GM12878 (cell line): ENCODE data around the gene TFRC. TPM values are rescaled to one million over a fixed set of nuclear protein-coding genes. Genes with fewer than 3 reads are reported as not detected.

Experiments
- ATAC-seq: fragments of 200-7000 bp; cut with Tn5 transposase; 3 replicates; pipeline ENCODE4 v1.9.1; 2020; ENCODE audit warnings: mild to moderate bottlenecking, moderate library complexity
- BruUV-seq: library from RNA; stranded (reverse); fragments of 400-500 nt; replicated peaks from 2 replicates; lab custom pipeline; 2021; lab: Mats Ljungman, UMichigan
- CTCF ChIA-PET: fragments of 300-600 bp; sonication (Branson Sonifier 250); formaldehyde crosslinking; extraction: SDS; loops from one replicate; lab custom pipeline; 2021; ENCODE audit warnings: inconsistent platforms; lab: Yijun Ruan, JAX
- POLR2A ChIA-PET: fragments of 350-600 bp; formaldehyde crosslinking; extraction: SDS; loops from one replicate; lab custom pipeline; 2021; ENCODE audit warnings: inconsistent platforms; lab: Charles Lee
- RAD21 ChIA-PET: fragments of 300-600 bp; sonication (Branson Sonifier 250); formaldehyde crosslinking; loops from one replicate; lab custom pipeline; 2023; ENCODE audit warnings: antibody characterized with exemption; ENCODE audit not compliant: unreplicated experiment; lab: Charles Lee
- SMC1A ChIA-PET: fragments of 300-600 bp; sonication (Branson Sonifier 250); formaldehyde crosslinking; loops from one replicate; lab custom pipeline; 2023; ENCODE audit not compliant: unreplicated experiment, uncharacterized antibody; lab: Charles Lee
- DNase-seq: peaks from one replicate; pipeline ENCODE4 v3.0.0-alpha.2; 2011; ENCODE audit warnings: low read depth, low spot score
- FAIRE-seq: peaks from 3 replicates; lab custom pipeline; 2011; peaks lifted over from hg19 to GRCh38; lab: Jason Lieb, UNC
- H2AFZ ChIP-seq: 2 replicates; pipeline ENCODE4 v1.6.0; 2011; ENCODE audit warnings: low read depth, low read length, control low read depth; ENCODE audit not compliant: control insufficient read depth
- H3K27ac ChIP-seq: 2 replicates; pipeline ENCODE4 v1.5.1; 2011; ENCODE audit warnings: control low read depth; ENCODE audit not compliant: control insufficient read depth, insufficient read depth
- H3K27me3 ChIP-seq, 2 experiments: replicated peaks in 1 of 2; 2 replicates each; pipeline versions ENCODE4 v1.6.0 to v1.6.1; 2011; ENCODE audit warnings: low read length in 1 of 2; ENCODE audit not compliant: control insufficient read depth in 2 of 2, insufficient read depth in 2 of 2
- H3K36me3 ChIP-seq, 2 experiments: 2 replicates each; pipeline ENCODE4 v1.5.1; 2011; ENCODE audit warnings: low read length in 1 of 2; ENCODE audit not compliant: control insufficient read depth in 2 of 2, insufficient read depth in 2 of 2
- H3K4me1 ChIP-seq: 2 replicates; pipeline ENCODE4 v1.6.1; 2011; ENCODE audit warnings: mild to moderate bottlenecking, low read length, moderate library complexity, mixed read lengths; ENCODE audit not compliant: control insufficient read depth, insufficient read depth
- H3K4me2 ChIP-seq: 2 replicates; pipeline ENCODE4 v1.6.0; 2011; ENCODE audit warnings: control low read depth; ENCODE audit not compliant: control insufficient read depth, insufficient read depth
- H3K4me3 ChIP-seq: fragments of 200-600 bp; sonication (generic); 2 replicates; pipeline ENCODE4 v1.5.1; 2016
- H3K79me2 ChIP-seq: 2 replicates; pipeline ENCODE4 v1.6.0; 2011; ENCODE audit warnings: low read length; ENCODE audit not compliant: control insufficient read depth, insufficient read depth
- H3K9ac ChIP-seq: 2 replicates; pipeline ENCODE4 v1.8.0; 2011; ENCODE audit warnings: low read length, control low read depth, mixed read lengths; ENCODE audit not compliant: control insufficient read depth, insufficient read depth
- H3K9me3 ChIP-seq: replicated peaks from 3 replicates; pipeline ENCODE4 v1.5.1; 2011; ENCODE audit warnings: mild to moderate bottlenecking, low read length; ENCODE audit not compliant: control insufficient read depth, insufficient read depth
- H4K20me1 ChIP-seq: 2 replicates; pipeline ENCODE4 v1.6.0; 2011; ENCODE audit not compliant: control insufficient read depth, insufficient read depth
- BACH1 ChIP-seq: fragments of 450-650 bp; IDR thresholded peaks from 2 replicates; pipeline ENCODE4 v1.6.1; 2017; ENCODE audit warnings: mild to moderate bottlenecking, borderline replicate concordance
- GABPA ChIP-seq: IDR thresholded peaks from 2 replicates; pipeline ENCODE4 v1.6.1; 2014; ENCODE audit warnings: antibody characterized with exemption, low read depth, mild to moderate bottlenecking, inconsistent platforms
- HDAC6 ChIP-seq: fragments of 200-600 bp; sonication (generic); IDR thresholded peaks from one replicate; pipeline ENCODE4 v1.8.0; 2017; ENCODE audit warnings: antibody characterized with exemption; ENCODE audit not compliant: unreplicated experiment
- HDGF ChIP-seq: fragments of 450-650 bp; IDR thresholded peaks from 2 replicates; pipeline ENCODE4 v1.6.1; 2016; ENCODE audit warnings: antibody characterized with exemption
- IKZF1 ChIP-seq: fragments of 450-650 bp; conservative IDR thresholded peaks from 2 replicates; pipeline ENCODE4 v1.6.1; 2017; ENCODE audit warnings: antibody characterized with exemption, mild to moderate bottlenecking
- JUNB ChIP-seq: IDR thresholded peaks from 2 replicates; pipeline ENCODE4 v1.6.1; 2016; ENCODE audit warnings: antibody characterized with exemption, mild to moderate bottlenecking
- MEF2B ChIP-seq: fragments of 450-650 bp; IDR thresholded peaks from 2 replicates; pipeline ENCODE4 v1.6.1; 2018; ENCODE audit warnings: mild to moderate bottlenecking, moderate library complexity; ENCODE audit not compliant: partially characterized antibody, poor library complexity, severe bottlenecking
- MTA2 ChIP-seq: fragments of 450-650 bp; IDR thresholded peaks from 2 replicates; pipeline ENCODE4 v1.6.1; 2016; ENCODE audit warnings: low read depth, mild to moderate bottlenecking, moderate library complexity
- NR2C1 ChIP-seq: fragments of 450-650 bp; IDR thresholded peaks from 2 replicates; pipeline ENCODE4 v1.6.1; 2017; ENCODE audit warnings: antibody characterized with exemption, mild to moderate bottlenecking, moderate library complexity
- YY1 ChIP-seq: IDR thresholded peaks from 2 replicates; pipeline ENCODE4 v1.6.1; 2011; ENCODE audit warnings: low read depth, mild to moderate bottlenecking, low read length
- ZNF207 ChIP-seq: fragments of 450-650 bp; IDR thresholded peaks from 2 replicates; pipeline ENCODE4 v1.6.1; 2014; ENCODE audit warnings: antibody characterized with exemption, mild to moderate bottlenecking, borderline replicate concordance
- ZNF274 ChIP-seq: IDR thresholded peaks from one replicate; pipeline ENCODE4 v1.8.0; 2011; ENCODE audit not compliant: insufficient read length, insufficient read depth
- ZNF687 ChIP-seq: fragments of 450-650 bp; IDR thresholded peaks from 2 replicates; pipeline ENCODE4 v1.6.1; 2017; ENCODE audit warnings: mild to moderate bottlenecking, moderate library complexity
- WGBS: methylation state at CpG from one replicate; pipeline ENCODE4 v1.1.6; 2016; ENCODE audit warnings: low lambda C conversion rate; ENCODE audit not compliant: insufficient replicate concordance, insufficient coverage; ENCODE audit errors: missing lambda C conversion rate; 5-methylcytosine and 5-hydroxymethylcytosine counted together
- in situ Hi-C: fragments of 300-500 bp; cut with MboI; formaldehyde crosslinking; loops from 9 replicates; pipeline ENCODE4 v1.14.3; 2018; ENCODE audit warnings: mixed read lengths
- intact Hi-C: fragments of 100-400 bp; cut with micrococcal nuclease; formaldehyde crosslinking; loops from one replicate; pipeline ENCODE4 v1.14.2; 2022; ENCODE audit not compliant: unreplicated experiment
- polyA plus RNA-seq, 11 experiments: library from polyadenylated mRNA; depleted of rRNA in 4 of 11; unstranded in 6 of 11; stranded (reverse) in 5 of 11; fragments of >200 nt; fragmentation: Nextera tagmentation in 4 of 11; fragmentation: Illumina TruSeq in 1 of 11; extraction: Ambion mirVana in 4 of 11; extraction: Trizol in 1 of 11; gene quantifications; 1 replicate in 1 of 11; 2 replicates in 10 of 11; pipeline versions ENCODE4 v1.2.1 to v1.2.3, GENCODE V29; 2011 to 2016; ENCODE audit warnings: inconsistent platforms in 2 of 11, missing spikeins in 2 of 11, low read depth in 1 of 11
- total RNA-seq, 4 experiments: library from RNA; depleted of rRNA in 3 of 4; stranded (reverse); fragments of >200 nt in 3 of 4; fragmentation: Illumina TruSeq in 1 of 4; extraction: Trizol in 1 of 4; gene quantifications; 2 replicates each; pipeline versions ENCODE4 v1.2.1 to v1.2.3, GENCODE V29; 2013 to 2021

The TFRC gene
- total and polyA plus RNA-seq, 10 of the 15 experiments (the other 5 are each of a cell fraction or from before 2014, with no cell fraction given) = 123 to 526 (median 316) TPM

GRCh38 chr3:196016485-196016884 lies 65.4 kb downstream of the TFRC start:
- ChIA-PET RAD21 (no interaction called here), POLR2A (interaction anchor here (0.8 kb wide), 1 partner anchor 178 kb away, joined by 5 read pairs; no protein-coding TSS in a partner anchor), SMC1A (interaction anchor here (1.2 to 1.4 kb wide), 2 partner anchors 8 to 10 kb away, joined by 3 to 4 read pairs; no protein-coding TSS in a partner anchor), CTCF (interaction anchor here (0.7 to 1.8 kb wide), 3 partner anchors 13 to 180 kb away, joined by 3 to 4 read pairs (median 4); no protein-coding TSS in a partner anchor)
- H3K4me2 ChIP-seq = no peak overlapping the region
- no TSS peak for BruUV-seq
- TF ChIP-seq YY1 (no peak), HDAC6 (no peak), NR2C1 (no peak), IKZF1 (no peak), MEF2B (no peak), ZNF207 (no peak), JUNB (no peak), HDGF (no peak), MTA2 (no peak), ZNF274 (no peak), ZNF687 (no peak), GABPA (no peak), BACH1 (no peak)
- H3K27ac ChIP-seq = no peak overlapping the region
- no peak overlapping the region for H3K9ac ChIP-seq
- FAIRE-seq (no peak), ATAC-seq (no peak), DNase-seq (no peak)
- no peaks in the 10 kb centered on the region for H3K79me2 ChIP-seq
- intact Hi-C loops = no loop called here
- H3K4me3 ChIP-seq = no peak overlapping the region
- no peaks in the 10 kb centered on the region for H3K27me3 ChIP-seq
- H3K9me3 ChIP-seq = no peaks in the 10 kb centered on the region; the same call in 2 of the 3 replicates
- H3K36me3 ChIP-seq = no peaks in the 10 kb centered on the region
- in situ Hi-C loops = no loop called here
- H3K4me1 ChIP-seq = no peaks in the 10 kb centered on the region
- H2AFZ ChIP-seq = no peak overlapping the region
- H4K20me1 ChIP-seq = no peaks in the 10 kb centered on the region
- 32% methylated on average over 2 of the region's 2 CpGs for WGBS
